Endodermal cell (in vitro differentiated cells): ENCODE data around the gene EPS15. TPM values are rescaled to one million over a fixed set of nuclear protein-coding genes. Genes with fewer than 3 reads are reported as not detected.

ENCODE experiments used
- DNase-seq: peaks from one replicate; pipeline ENCODE4 v3.0.0-alpha.2; 2017
- H3K27ac ChIP-seq: 2 replicates; pipeline ENCODE4 v1.5.1; 2013; ENCODE audit warnings: mild to moderate bottlenecking, low read depth, low read length, moderate library complexity
- H3K27me3 ChIP-seq: 2 replicates; pipeline ENCODE4 v1.6.1; 2013; ENCODE audit warnings: mild to moderate bottlenecking, low read length, moderate library complexity; ENCODE audit not compliant: insufficient read depth, control insufficient read depth, poor library complexity, severe bottlenecking
- H3K36me3 ChIP-seq: 2 replicates; pipeline ENCODE4 v1.7.0; 2013; ENCODE audit warnings: mild to moderate bottlenecking, low read length, moderate library complexity; ENCODE audit not compliant: control insufficient read depth, insufficient read depth
- H3K4me1 ChIP-seq: one replicate; pipeline ENCODE4 v1.7.0; 2013; ENCODE audit warnings: low read length; ENCODE audit not compliant: control insufficient read depth, insufficient read depth
- H3K4me3 ChIP-seq: 2 replicates; pipeline ENCODE4 v1.5.1; 2013; ENCODE audit warnings: mild to moderate bottlenecking, low read length, moderate library complexity
- H3K9ac ChIP-seq: 2 replicates; pipeline ENCODE4 v1.6.1; 2013; ENCODE audit warnings: mild to moderate bottlenecking, low read length, moderate library complexity; ENCODE audit not compliant: poor library complexity, severe bottlenecking; ENCODE audit errors: extremely low read depth
- H3K9me3 ChIP-seq: 2 replicates; pipeline ENCODE4 v1.6.1; 2013; ENCODE audit warnings: mild to moderate bottlenecking, low read length, moderate library complexity; ENCODE audit not compliant: control insufficient read depth
- H3K27ac Mint-ChIP-seq: 2 replicates; pipeline ENCODE4 v1.8.0; 2020; ENCODE audit warnings: mixed read lengths
- H3K27me3 Mint-ChIP-seq: 2 replicates; pipeline ENCODE4 v1.8.0; 2021; ENCODE audit warnings: mild to moderate bottlenecking, mixed read lengths; ENCODE audit not compliant: insufficient read depth
- H3K36me3 Mint-ChIP-seq: 2 replicates; pipeline ENCODE4 v1.8.0; 2020; ENCODE audit warnings: low read depth, mixed read lengths
- H3K4me1 Mint-ChIP-seq: 2 replicates; pipeline ENCODE4 v1.8.0; 2020; ENCODE audit warnings: mixed read lengths
- H3K4me3 Mint-ChIP-seq: 2 replicates; pipeline ENCODE4 v1.8.0; 2020; ENCODE audit warnings: mild to moderate bottlenecking, moderate library complexity, mixed read lengths
- H3K9me3 Mint-ChIP-seq: 2 replicates; pipeline ENCODE4 v1.8.0; 2020; ENCODE audit warnings: mild to moderate bottlenecking, mixed read lengths
- CTCF ChIP-seq: fragments of 200-600 bp; sonication (generic); conservative IDR thresholded peaks from 2 replicates; pipeline ENCODE4 v1.5.0; 2021; ENCODE audit warnings: antibody characterized with exemption, mild to moderate bottlenecking
- WGBS, 2 experiments: methylation state at CpG; one replicate each; pipeline versions ENCODE4 v1.1.5 to v1.1.7; 2013; ENCODE audit warnings: missing lambda C conversion rate in 2 of 2, mixed read lengths in 1 of 2; ENCODE audit not compliant: insufficient coverage in 1 of 2, insufficient read length in 1 of 2; 5-methylcytosine and 5-hydroxymethylcytosine counted together
- total RNA-seq, 2 donors: library from RNA; stranded (reverse); fragmentation: NEBNext Ultra II Directional in 1 of 2; extraction: Animal tissue kit (Norgen Biotek cat#: 25700) in 1 of 2; gene quantifications; 2 replicates in 1 of 2; 3 replicates in 1 of 2; pipeline ENCODE4 v1.2.1, GENCODE V29; 2021

Gene EPS15
- total RNA-seq, 2 donors from 2014 or later, result 45.0 to 46.9 TPM

DNA sequence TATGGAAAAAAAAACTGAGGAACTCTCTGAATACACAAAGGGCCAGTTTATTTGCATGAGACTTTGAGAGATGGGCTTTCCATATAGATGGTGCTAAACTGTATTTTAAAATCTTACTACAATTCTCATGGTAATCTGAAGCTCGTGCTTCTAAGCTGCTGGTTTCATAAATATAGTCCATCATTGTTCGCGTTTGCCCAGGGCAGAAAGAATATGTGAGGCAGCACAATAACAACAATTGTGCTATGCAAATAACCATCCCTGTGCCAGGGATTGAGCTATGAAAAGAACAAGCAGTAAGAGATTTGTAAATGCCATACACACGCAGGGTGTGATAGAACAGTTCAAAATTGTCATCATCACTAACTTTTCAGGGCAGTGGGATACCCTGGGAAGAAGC is 4.9 kb upstream of the EPS15 start:
- Mint-ChIP-seq H3K4me3 (no peak overlapping the region), H3K27me3 (no peaks in the 10 kb centered on the region), H3K9me3 (no peaks in the 10 kb centered on the region), H3K36me3 (no peaks in the 10 kb centered on the region), H3K27ac (no peak overlapping the region), H3K4me1 (peaks cover 8% of the 10 kb centered on the region)
- Histone ChIP-seq H3K4me1 (no peaks in the 10 kb centered on the region), H3K9me3 (no peaks in the 10 kb centered on the region), H3K4me3 (no peak overlapping the region), H3K9ac (no peak overlapping the region), H3K27ac (no peak overlapping the region), H3K36me3 (no peaks in the 10 kb centered on the region), H3K27me3 (no peaks in the 10 kb centered on the region)
- DNase-seq, result no peak
- TF ChIP-seq CTCF, result no peak
- WGBS, 2 experiments, result 90 to 93% methylated on average over 4 of the region's 4 CpGs

- Histone ChIP-seq H3K9ac (no peak overlapping the region), H3K27me3 (no peaks in the 10 kb centered on the region), H3K9me3 (no peaks in the 10 kb centered on the region), H3K4me3 (no peak overlapping the region), H3K4me1 (no peaks in the 10 kb centered on the region), H3K36me3 (no peaks in the 10 kb centered on the region), H3K27ac (no peak overlapping the region)
- no peak for DNase-seq
- Mint-ChIP-seq H3K4me1 (peaks cover 24% of the 10 kb centered on the region), H3K4me3 (no peak overlapping the region), H3K27ac (no peak overlapping the region), H3K27me3 (no peaks in the 10 kb centered on the region), H3K9me3 (no peaks in the 10 kb centered on the region), H3K36me3 (no peaks in the 10 kb centered on the region)
- TF ChIP-seq CTCF, result no peak
- WGBS, 2 experiments, result 96 to 100% methylated on average over 1 to 3 of the region's 3 CpGs
These were observed 1.7 kb upstream of the EPS15 start for GRCh38 chr1:51520700-51521248.

- H3K27ac ChIP-seq, result no peak overlapping the region
- 93% methylated on average over 7 to 8 of the region's 8 CpGs for WGBS, 2 experiments
- H3K27ac Mint-ChIP-seq, result no peak overlapping the region
These were observed 1.0 kb upstream of the EPS15 start for GRCh38 chr1:51519865-51520699.

More at GRCh38 chr1:51519865-51520699, 1.0 kb upstream of the EPS15 start:
- no peaks in the 10 kb centered on the region for H3K9me3 ChIP-seq
- no peak overlapping the region for H3K9ac ChIP-seq
- H3K4me3 ChIP-seq, result no peak overlapping the region
- Mint-ChIP-seq H3K27me3 (no peaks in the 10 kb centered on the region), H3K36me3 (no peaks in the 10 kb centered on the region), H3K9me3 (no peaks in the 10 kb centered on the region), H3K4me1 (peaks cover 28% of the 10 kb centered on the region), H3K4me3 (peak overlapping the region; percentile 92)
- TF ChIP-seq CTCF, result no peak
- H3K27me3 ChIP-seq, result no peaks in the 10 kb centered on the region
- no peaks in the 10 kb centered on the region for H3K36me3 ChIP-seq
- no peak for DNase-seq
- H3K4me1 ChIP-seq, result no peaks in the 10 kb centered on the region
